ENCODE data around the gene PISD.

The PISD gene

DNA sequence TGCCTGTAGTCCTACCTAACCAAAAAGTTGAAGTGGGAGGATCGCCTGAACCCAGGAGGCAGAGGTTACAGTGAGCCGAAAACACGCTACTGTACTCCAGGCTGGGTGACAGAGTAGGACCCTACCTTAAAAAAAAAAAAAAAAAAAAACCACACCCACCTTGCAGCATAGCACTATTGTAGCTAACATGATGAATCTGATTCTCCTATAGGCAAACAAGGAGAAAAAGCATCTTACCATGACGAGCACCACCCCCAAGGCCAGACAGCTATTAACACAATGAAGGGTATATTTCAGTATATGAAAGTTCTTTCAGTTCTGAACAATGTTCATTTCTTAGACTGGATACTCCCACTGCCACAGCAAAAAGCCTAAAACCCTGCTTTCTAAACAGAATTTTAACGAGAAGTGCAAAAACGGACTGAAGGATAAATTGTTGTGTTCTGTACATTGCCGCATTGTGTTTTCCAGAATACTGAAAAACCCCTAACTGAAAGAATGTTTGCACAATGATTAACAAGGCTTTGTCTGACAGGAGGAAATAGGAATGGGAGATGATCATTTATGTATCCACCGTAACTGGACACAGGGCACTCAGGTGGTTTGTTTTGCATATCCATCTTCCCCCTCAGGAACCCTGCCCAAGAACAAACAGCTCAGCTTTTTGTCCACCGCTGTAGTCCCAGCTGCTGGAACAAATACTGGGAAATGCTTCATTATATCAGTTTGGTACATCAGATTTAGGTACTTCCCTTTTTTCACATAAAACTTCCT is 8.9 kb downstream of the PISD start:
- no peak for DNase-seq (ENCODE audit: low read depth in 2 of 2)

DNA sequence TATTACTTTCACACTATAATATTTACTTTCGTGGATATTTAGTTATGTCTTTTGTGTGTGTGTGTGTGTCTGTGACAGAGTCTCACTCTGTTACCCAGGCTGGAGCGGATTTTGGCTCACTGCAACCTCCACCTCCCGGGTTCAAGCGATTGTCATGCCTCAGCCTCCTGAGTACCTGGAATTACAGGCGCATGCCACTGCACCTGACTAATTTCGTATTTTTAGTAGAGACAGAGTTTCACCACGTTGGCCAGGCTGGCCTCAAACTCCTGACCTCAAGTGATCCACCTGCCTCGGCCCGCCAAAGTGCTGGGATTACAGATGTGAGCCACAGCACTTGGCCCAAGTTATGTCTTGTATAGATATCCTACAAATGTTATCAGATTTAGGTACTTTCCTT is 9.9 kb downstream of the PISD start:
- no peak for DNase-seq (ENCODE audit: low read depth in 2 of 2)

DNA sequence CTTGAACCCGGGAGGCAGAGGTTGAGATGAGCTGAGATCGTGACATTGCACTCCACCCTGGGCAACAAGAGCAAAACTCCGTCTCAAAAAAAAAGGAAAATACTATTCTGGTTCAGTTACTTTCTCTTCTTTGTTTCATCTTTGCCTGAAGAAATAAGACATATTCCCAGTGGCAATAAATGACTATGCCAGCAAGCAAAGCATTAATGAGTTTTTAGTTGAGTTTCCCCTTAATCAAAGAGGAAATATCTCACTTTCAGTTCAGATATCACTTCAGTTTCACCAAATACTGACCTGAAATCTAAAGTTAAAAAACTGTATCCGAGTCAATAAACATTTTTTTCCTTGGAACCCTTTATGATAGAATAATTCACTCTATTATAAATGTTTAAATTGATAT is 10.4 kb downstream of the PISD start:
- DNase-seq (ENCODE audit: low read depth in 2 of 2): no peak

DNA sequence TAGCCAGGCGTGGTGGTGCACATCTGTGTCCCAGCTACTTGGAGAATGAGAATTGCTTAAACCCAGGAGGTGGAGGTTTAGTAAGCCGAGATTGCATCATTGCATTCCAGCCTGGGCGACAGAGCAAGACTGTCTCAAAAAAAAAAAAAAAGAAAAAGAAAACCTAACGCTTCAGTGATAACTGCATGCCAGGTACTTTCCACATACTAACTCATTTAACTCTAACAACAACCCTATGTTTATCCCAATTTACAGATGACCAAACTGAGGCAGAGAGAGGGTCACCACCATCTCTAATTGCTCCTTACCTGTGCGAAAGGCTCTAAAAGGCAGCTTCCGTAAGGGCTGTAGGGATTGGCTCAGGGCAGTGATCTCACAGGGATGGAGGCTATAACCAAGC is 11.6 kb downstream of the PISD start:
- no peak for DNase-seq (ENCODE audit: low read depth in 2 of 2)

DNA sequence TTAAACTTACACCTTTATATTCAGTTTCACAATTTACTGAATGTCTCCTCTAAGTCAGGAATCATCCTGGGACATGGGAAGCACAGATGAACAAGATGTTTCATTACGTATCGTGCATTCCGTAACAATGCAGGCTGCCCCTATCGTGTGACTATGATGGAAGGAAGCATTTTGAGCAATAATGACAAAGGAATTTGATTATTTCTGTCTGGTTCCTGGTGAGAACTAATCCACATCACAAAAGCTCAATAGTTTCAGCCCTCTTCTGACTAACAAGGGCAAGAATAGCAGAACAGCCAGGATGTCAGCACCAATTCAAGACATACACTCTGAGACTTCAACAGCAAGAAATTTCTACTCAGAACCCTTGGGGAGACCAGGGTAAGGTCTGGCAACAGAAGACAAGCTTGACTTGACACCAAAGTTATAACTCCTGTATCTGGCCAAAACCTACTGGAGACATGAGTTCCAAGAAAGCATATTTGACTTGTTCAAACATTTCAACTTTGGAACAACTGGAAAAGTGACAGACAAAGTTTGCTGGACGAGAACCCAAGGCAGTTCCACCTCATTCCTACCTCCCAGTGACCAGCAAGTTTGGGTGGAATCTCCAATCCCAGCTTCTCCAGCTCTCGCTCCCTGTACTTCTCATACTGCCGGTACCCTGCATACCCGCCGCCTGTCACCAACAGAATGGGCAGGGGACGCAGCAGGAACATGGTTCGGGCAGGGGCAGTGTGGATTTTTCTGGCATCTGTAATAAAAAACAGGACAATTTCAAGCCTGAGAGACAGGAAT is 14.3 kb downstream of the PISD start:
- DNase-seq (ENCODE audit: low read depth in 2 of 2): no peak

DNA sequence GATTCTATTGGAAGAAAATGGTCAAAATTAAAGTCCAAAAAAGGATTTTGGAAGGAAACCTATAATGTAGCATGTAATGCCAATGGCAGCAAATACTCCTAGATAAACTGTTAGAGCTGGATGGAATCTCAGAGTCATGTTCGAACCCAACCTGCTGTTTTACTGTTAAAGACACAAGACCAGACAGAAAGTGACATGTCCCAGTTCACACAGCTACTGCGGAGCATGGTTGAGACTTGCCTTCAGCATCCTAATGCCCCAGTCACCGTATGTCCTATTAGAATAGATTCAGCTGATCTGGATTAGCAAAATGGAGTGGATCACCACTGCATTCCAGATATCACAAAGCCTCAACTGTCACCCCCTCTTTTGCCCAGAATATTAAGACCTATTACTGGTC is 14.9 kb downstream of the PISD start:
- no peak for DNase-seq (ENCODE audit: low read depth in 2 of 2)

DNA sequence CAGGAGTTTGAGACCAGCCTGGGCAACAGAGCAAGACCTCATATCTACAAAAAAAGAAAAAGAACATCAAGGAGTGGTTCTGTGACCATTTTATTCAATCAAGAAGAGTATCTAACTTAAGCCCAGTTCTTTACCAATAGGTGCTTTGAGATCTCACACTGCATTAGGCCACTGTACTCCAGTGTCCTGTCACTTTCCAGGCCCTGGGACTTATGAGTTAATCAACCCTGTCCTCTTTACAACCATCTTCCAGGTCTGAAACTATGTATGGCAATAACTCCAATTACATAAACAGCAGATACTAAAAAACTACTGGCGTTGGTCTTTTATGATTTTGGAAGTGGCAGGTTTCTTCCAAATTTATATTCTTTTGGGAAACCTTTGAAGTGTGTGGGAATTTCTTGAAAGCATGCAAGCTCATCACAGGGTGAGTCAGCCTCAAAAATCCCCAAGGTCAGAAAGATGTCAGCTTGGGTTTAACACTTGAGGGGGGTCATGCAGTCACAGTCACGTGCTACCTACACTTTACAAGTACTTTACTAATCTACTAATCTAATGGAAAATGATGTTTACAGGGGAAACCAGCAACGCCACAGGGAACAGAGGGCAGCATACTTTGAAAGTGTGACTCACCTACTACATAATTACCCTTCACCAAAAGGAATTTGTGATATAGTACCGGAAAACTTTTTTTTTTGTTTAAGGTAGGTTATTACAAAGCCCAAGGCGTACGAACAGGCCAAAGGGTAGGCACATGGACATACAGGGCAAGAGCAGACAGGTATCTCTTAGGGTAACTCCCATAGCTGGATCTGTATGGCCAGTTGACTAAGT is 15.6 kb downstream of the PISD start:
- no peak for DNase-seq (ENCODE audit: low read depth in 2 of 2)

DNA sequence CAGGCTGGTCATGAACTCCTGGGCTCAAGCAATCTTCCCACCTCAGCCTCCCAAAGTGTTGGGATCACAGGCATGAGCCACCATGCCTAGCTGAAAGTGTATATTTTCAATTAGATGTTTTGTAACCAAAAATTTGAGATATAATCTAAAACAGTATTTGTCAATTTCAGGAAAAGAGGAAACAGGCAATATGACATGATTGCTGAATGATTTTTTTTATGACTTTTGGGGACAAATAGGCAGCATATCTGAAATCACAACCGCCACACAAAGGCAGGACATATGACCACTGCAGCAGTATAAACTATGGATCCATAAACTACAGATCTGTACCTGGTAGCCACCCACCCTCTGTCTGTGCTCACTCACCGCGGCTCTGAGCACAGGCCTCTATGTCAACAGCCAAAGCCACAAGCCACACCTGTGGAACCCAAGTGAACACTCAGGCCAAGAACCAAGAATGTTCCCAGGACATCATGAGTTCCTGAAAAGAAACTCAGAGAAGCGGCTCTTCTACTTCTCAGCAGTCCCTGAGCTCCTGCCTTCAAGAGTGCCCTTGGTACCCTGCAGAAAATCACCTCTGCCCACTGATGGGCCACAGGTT is 22.5 kb downstream of the PISD start:
- no peak for DNase-seq (ENCODE audit: low read depth in 2 of 2)

DNA sequence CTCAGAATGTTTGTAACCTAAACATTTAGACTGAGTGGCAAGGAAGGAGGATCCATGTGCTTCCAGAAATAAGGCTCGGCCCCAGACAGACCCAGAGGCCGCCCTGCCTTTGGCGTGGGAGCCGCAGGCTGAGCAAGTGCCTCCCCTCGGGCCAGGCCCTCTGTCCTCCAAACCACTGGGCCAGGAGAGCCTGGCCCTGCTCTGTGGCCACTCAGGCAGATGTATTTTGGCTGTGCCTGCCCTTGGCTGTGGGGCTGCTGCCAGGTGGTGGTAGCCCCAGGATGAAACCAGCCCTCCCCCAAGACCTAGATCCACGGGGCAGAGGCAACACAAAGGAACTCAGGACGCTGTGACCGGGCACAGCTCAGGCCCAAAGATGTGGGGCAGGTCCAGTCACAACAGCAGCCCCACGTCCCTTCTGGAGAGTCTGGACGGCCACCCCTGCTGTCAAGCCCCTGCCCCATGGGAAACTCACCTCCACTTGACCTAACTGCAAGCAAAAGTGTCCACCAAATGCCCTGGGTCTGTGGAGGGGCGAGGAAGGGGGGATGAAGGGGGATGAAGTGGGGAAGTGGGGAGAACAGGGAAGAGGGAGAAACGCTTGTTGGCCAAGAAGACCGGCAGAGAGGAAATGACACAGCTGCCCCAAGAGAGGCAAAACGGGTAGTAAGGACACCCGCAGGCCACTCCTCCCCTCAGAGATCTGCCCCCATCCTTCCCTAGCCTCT is 24.0 kb downstream of the PISD start:
- no peak for DNase-seq (ENCODE audit: low read depth in 2 of 2)

DNA sequence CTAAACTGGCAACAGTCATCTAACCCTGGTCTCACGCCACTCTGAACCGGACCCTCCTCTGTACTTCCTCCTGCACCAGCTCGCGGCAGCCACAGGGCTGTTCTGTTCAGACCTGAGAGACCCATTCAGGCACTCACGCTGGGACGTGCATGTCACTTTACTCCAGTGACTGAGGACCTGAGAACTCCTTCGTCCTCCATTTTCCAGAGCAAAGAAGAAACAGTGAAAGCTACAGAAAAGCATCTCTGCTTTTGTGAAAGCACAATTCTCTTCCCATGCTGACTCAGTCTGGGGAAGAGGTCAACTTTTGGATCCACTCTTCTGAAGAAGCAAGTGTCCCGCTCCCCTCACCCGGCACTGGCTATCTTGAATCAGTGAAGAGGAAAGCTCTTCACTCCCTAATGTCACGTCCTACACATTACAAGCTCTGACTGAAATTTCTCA is 24.5 kb downstream of the PISD start:
- no peak for DNase-seq (ENCODE audit: low read depth in 2 of 2)

DNA sequence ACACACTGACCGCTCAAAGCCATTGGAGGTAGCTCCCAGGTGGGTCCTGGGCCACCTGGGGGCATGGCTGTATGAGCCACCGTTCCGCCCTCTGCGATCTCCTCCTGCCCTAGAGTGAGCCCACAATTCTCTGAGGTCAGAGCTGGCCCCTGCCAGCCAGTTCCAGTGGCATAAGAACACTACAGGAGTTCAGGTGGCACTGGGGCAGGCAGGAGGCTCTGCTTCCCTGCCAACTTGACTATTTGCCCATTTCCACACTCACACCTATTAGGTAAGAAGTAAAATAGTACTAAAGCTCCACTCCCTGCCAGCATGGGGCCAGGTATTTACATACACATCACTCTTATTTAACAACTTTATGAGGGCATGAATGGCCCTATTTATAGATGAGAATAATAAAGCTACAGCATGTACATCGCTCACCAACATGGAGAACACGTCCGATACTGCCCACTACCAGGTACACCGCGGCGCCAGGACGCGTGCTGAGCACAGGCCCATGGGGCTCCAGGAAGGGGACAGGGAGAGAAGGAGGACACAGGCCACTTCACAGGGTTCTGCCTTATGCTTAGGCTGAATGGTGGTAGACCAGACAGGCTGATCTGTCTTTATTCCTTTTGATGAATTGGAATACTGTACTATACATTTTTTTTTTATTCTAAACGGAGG is 26.2 kb downstream of the PISD start:
- no peak for DNase-seq (ENCODE audit: low read depth in 2 of 2)

DNA sequence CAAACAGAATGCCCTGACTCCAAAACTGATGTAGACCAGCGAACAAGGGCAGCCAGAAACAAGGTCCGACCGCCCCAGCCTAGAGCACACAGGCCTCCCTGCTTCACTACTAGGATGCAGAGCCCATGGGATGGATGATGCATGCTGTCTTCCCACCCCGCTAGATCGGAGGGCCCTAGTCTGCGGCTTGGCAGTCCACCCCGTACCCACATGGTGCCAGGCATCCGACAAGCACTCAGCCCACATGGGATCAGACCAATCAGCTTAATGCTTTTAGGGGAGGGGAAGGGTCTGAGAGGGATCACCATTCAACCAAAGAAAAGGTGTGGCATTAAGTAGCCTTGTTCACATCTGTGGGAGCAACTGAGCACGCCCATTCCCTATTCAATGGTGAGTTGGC is 30.6 kb downstream of the PISD start:
- DNase-seq (ENCODE audit: low read depth in 2 of 2): no peak

DNA sequence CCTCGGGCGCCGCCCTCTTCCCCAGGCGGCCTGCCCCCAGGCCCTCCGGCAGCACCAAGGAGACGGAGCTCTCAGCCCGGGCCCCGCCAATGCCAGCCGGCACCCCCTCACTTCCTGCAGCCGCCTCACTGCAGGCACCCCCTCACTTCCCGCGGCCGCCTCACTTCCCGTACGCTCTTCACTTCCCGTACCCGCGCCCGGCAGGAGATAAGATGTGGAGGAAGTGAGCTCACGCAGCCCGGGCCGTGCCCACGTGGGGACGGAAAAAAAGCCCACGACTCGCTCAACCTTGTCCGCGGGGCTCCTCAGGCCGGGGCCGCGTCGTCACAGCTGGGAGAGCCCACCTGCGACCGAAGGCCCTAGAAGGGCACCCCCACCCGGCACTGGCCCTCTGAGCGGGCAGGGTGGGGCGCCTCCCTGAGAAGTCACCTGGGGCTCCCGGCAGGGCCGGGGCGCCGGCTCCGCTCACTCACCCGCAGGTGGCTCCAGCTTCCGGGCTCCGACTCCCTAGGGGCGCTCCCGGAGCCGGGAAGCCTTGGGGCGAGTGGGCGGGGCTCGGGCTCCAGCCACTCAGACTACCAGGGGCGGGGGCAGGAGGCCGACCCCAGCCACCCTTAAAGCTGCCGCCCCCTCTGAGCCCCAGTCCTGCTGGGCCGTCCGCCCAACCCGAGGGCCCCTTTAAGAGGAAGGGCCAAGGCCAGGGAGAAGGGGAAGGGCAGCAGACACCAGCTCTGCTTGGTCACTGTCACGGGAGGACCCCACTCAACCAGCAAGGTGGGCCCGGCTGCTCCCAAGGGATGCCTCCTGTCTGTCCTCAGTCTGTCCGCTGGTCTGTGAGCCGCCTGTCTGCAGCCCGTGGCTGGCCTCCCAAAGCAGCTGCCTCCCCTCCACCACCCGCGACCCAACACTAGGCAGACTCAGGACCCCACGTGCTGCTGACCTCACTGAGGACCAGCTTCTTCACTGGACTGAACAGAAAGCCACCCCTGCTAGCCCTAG is 31.4 kb downstream of the PISD start:
- peak; percentile 80 to 82 for DNase-seq (ENCODE audit: low read depth in 2 of 2)

DNA sequence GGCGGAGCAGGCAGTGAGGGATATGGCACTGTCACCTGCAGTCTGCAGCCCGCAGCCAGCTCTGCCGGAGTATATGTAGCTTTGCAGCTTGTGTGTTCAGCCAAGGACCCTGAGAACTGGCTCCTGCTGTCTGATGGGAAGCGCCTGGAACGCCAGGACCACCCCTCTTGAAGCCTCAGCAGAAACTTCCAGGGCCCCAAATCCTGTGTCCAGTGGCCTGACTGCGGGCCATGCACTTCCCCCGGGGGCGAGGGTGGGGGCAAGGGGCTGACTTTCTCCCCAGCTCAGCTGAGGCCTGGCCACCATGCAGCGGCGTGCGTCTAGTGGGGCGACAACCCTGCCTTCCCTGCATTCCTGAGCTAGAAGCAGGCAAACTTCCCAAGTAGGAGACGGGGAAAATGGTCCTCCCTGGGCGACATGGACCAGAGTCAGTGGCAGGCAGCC is 32.3 kb downstream of the PISD start:
- DNase-seq (ENCODE audit: low read depth in 2 of 2): no peak

DNA sequence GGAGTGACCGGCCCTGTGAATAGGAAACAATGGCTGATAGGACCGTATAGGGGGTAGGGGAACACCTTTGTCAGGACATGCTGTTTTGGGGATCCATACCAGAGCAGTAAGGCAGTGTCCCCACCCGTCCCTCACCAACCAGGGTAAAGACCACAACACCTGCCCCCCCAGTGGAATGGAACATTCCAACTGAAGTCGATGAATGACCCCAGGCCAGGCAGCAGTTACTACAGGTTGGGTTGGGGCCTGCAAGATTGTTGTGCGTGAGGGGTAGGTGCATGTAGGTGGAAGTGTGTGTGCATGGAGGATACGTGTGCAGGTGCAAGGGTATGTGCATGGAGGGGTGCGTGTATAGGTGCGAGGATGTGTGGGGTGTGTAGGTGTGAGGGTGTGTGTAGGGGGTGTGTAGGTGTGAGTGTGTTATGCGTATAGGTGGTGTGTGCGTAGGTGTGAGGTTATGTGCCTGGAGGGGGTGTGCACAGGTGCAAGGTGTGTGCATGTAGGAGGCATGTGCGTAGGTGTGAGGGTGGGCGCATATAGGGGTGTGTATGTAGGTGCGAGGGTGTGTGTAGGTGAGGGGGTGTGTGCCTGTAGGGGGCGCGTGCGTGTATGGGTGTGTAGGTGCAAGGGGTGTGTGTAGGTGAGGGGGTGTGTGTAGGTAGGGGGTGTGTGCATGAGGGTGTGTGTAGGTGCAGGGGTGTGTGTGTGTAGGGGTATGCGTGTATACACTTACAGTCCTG is 32.9 kb downstream of the PISD start:
- no peak for DNase-seq (ENCODE audit: low read depth in 2 of 2)

DNA sequence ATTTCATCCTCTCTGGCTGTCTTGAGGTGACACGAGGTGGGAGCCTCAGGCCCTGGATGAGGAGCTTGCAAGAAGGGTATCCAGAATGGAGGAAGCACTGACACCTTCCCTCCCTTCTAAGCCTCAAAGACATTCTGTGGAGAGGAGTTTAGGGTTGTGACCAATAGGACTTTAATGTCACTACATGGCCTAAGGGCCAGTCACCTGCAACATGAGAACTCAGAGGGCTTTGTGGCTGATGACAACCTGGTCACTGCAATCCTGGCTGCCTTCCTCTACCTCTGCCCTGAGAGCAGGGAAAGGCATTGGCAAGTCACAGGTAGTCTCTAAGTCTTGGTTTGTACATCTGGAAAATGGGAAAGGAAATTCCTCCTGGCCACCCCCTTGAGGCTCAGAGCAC is 33.7 kb downstream of the PISD start:
- no peak for DNase-seq (ENCODE audit: low read depth in 2 of 2)

DNA sequence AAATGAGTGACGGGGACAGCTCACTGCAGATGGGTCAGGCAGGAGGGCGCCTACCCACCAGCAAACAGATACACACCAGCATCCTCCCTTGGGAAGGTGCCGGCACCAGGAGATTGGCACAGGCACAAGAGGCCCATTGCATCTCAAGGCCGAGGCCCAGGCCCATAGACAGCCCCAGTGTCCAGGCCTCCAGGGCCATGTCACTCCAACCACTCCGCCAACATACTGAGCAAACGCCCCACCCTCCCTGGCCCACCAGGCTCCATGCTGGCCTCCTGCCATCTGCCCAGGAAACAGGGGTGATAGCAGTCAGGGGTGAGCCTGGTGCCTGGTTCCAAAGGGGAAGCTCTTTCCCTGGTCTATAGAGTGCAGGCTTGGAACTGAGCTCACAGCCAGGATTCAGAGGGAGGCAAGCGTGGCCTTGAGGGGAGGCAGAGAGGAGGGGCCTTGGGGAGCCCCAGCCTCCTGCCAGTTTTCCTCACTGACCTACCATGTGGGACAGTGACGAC is 34.7 kb downstream of the PISD start:
- DNase-seq (ENCODE audit: low read depth in 2 of 2): no peak

DNA sequence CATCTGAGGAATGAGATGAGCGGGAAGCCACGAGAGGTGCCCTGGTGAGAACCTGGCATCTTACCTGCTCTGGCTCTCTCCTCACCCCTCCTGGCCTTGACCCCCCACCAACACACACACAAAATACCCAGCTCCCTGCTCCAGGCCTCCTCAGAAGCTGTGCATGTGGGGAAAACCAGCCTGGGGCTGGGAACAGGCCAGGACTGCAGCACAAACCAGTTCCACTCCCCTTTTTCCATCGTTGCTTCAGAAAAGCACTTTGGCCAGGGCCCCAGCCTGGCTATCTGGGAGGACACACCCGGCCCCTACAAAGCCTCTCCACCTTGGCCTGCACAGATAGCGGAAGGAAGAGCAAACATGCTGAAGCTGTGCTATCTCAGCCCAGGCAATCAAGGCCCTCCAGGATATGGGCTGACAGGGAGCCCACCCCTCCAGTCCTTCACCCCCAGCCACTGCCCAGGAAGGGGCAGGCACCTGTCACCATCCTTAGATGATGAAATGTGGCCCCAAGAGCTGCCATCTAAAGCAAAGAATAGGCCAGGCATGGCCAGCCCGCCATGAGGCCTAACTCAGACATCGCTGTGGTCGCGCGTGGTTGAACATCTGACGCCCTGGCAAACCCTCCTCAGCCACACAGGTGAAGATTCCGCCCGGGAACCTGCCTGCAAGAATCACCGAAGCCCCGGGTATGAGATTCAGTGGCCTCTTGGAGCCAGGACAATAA is 35.4 kb downstream of the PISD start:
- no peak for DNase-seq (ENCODE audit: low read depth in 2 of 2)
